GM12878 (cell line): Measurements from ENCODE around the gene GTF2F2. TPM values are rescaled to one million over a fixed set of nuclear protein-coding genes. Genes with fewer than 3 reads are reported as not detected.

Experiments
- ATAC-seq: fragments of 200-7000 bp; cut with Tn5 transposase; 3 replicates; pipeline ENCODE4 v1.9.1; 2020; ENCODE audit warnings: mild to moderate bottlenecking, moderate library complexity
- BruUV-seq: library from RNA; stranded (reverse); fragments of 400-500 nt; replicated peaks from 2 replicates; lab custom pipeline; 2021; lab: Mats Ljungman, UMichigan
- CTCF ChIA-PET: fragments of 300-600 bp; sonication (Branson Sonifier 250); formaldehyde crosslinking; extraction: SDS; loops from one replicate; lab custom pipeline; 2021; ENCODE audit warnings: inconsistent platforms; lab: Yijun Ruan, JAX
- POLR2A ChIA-PET: fragments of 350-600 bp; formaldehyde crosslinking; extraction: SDS; loops from one replicate; lab custom pipeline; 2021; ENCODE audit warnings: inconsistent platforms; lab: Charles Lee
- RAD21 ChIA-PET: fragments of 300-600 bp; sonication (Branson Sonifier 250); formaldehyde crosslinking; loops from one replicate; lab custom pipeline; 2023; ENCODE audit warnings: antibody characterized with exemption; ENCODE audit not compliant: unreplicated experiment; lab: Charles Lee
- SMC1A ChIA-PET: fragments of 300-600 bp; sonication (Branson Sonifier 250); formaldehyde crosslinking; loops from one replicate; lab custom pipeline; 2023; ENCODE audit not compliant: unreplicated experiment, uncharacterized antibody; lab: Charles Lee
- DNase-seq: peaks from one replicate; pipeline ENCODE4 v3.0.0-alpha.2; 2011; ENCODE audit warnings: low read depth, low spot score
- FAIRE-seq: peaks from 3 replicates; lab custom pipeline; 2011; peaks lifted over from hg19 to GRCh38; lab: Jason Lieb, UNC
- H2AFZ ChIP-seq: 2 replicates; pipeline ENCODE4 v1.6.0; 2011; ENCODE audit warnings: low read depth, low read length, control low read depth; ENCODE audit not compliant: control insufficient read depth
- H3K27ac ChIP-seq: 2 replicates; pipeline ENCODE4 v1.5.1; 2011; ENCODE audit warnings: control low read depth; ENCODE audit not compliant: control insufficient read depth, insufficient read depth
- H3K27me3 ChIP-seq, 2 experiments: replicated peaks in 1 of 2; 2 replicates each; pipeline versions ENCODE4 v1.6.0 to v1.6.1; 2011; ENCODE audit warnings: low read length in 1 of 2; ENCODE audit not compliant: control insufficient read depth in 2 of 2, insufficient read depth in 2 of 2
- H3K36me3 ChIP-seq, 2 experiments: 2 replicates each; pipeline ENCODE4 v1.5.1; 2011; ENCODE audit warnings: low read length in 1 of 2; ENCODE audit not compliant: control insufficient read depth in 2 of 2, insufficient read depth in 2 of 2
- H3K4me1 ChIP-seq: 2 replicates; pipeline ENCODE4 v1.6.1; 2011; ENCODE audit warnings: mild to moderate bottlenecking, low read length, moderate library complexity, mixed read lengths; ENCODE audit not compliant: control insufficient read depth, insufficient read depth
- H3K4me2 ChIP-seq: 2 replicates; pipeline ENCODE4 v1.6.0; 2011; ENCODE audit warnings: control low read depth; ENCODE audit not compliant: control insufficient read depth, insufficient read depth
- H3K4me3 ChIP-seq: fragments of 200-600 bp; sonication (generic); 2 replicates; pipeline ENCODE4 v1.5.1; 2016
- H3K79me2 ChIP-seq: 2 replicates; pipeline ENCODE4 v1.6.0; 2011; ENCODE audit warnings: low read length; ENCODE audit not compliant: control insufficient read depth, insufficient read depth
- H3K9ac ChIP-seq: 2 replicates; pipeline ENCODE4 v1.8.0; 2011; ENCODE audit warnings: low read length, control low read depth, mixed read lengths; ENCODE audit not compliant: control insufficient read depth, insufficient read depth
- H3K9me3 ChIP-seq: replicated peaks from 3 replicates; pipeline ENCODE4 v1.5.1; 2011; ENCODE audit warnings: mild to moderate bottlenecking, low read length; ENCODE audit not compliant: control insufficient read depth, insufficient read depth
- H4K20me1 ChIP-seq: 2 replicates; pipeline ENCODE4 v1.6.0; 2011; ENCODE audit not compliant: control insufficient read depth, insufficient read depth
- BMI1 ChIP-seq: fragments of 450-650 bp; IDR thresholded peaks from 2 replicates; pipeline ENCODE4 v1.6.1; 2016; ENCODE audit warnings: mild to moderate bottlenecking, moderate library complexity, borderline replicate concordance
- CUX1 ChIP-seq: IDR thresholded peaks from 2 replicates; pipeline ENCODE4 v1.6.1; 2012; ENCODE audit warnings: improper control_type of control experiment, low read depth, low read length; ENCODE audit not compliant: insufficient replicate concordance
- EED ChIP-seq: sonication (generic); IDR thresholded peaks from 2 replicates; pipeline ENCODE4 v1.6.1; 2016; ENCODE audit warnings: antibody characterized with exemption, low read depth
- EP300 ChIP-seq, 2 experiments: fragments of 150-350 bp in 1 of 2; IDR thresholded peaks; 2 replicates each; pipeline ENCODE4 v1.6.1; 2011 to 2012; ENCODE audit warnings: low read depth in 2 of 2, low read length in 2 of 2, borderline replicate concordance in 1 of 2, improper control_type of control experiment in 1 of 2, inconsistent platforms in 1 of 2; ENCODE audit not compliant: control insufficient read depth in 1 of 2
- HCFC1 ChIP-seq: fragments of 150-350 bp; IDR thresholded peaks from 2 replicates; pipeline ENCODE4 v1.6.1; 2014; ENCODE audit warnings: low read length
- MYC ChIP-seq: IDR thresholded peaks from 2 replicates; pipeline ENCODE4 v1.6.1; 2011; ENCODE audit warnings: mild to moderate bottlenecking, low read length, moderate library complexity, inconsistent platforms; ENCODE audit not compliant: insufficient read depth, insufficient replicate concordance, insufficient read length, severe bottlenecking
- PAX8 ChIP-seq: fragments of 450-650 bp; IDR thresholded peaks from 2 replicates; pipeline ENCODE4 v1.6.1; 2017; ENCODE audit warnings: mild to moderate bottlenecking, moderate library complexity
- RB1 ChIP-seq: fragments of 450-650 bp; formaldehyde crosslinking; IDR thresholded peaks from 2 replicates; pipeline ENCODE4 v1.6.1; 2017; ENCODE audit warnings: mild to moderate bottlenecking, borderline replicate concordance
- RBBP5 ChIP-seq: fragments of 200-600 bp; sonication (generic); conservative IDR thresholded peaks from 2 replicates; pipeline ENCODE4 v1.6.1; 2016
- SKIL ChIP-seq: fragments of 450-650 bp; IDR thresholded peaks from 2 replicates; pipeline ENCODE4 v1.6.1; 2017; ENCODE audit warnings: mild to moderate bottlenecking, low read depth, inconsistent platforms; ENCODE audit not compliant: poor library complexity, severe bottlenecking
- SREBF2 ChIP-seq: IDR thresholded peaks from 2 replicates; pipeline ENCODE4 v1.6.1; 2012; ENCODE audit warnings: mild to moderate bottlenecking, low read length
- STAT1 ChIP-seq: fragments of 450-650 bp; conservative IDR thresholded peaks from 2 replicates; pipeline ENCODE4 v1.6.1; 2014; ENCODE audit warnings: antibody characterized with exemption, mild to moderate bottlenecking
- WGBS: methylation state at CpG from one replicate; pipeline ENCODE4 v1.1.6; 2016; ENCODE audit warnings: low lambda C conversion rate; ENCODE audit not compliant: insufficient replicate concordance, insufficient coverage; ENCODE audit errors: missing lambda C conversion rate; 5-methylcytosine and 5-hydroxymethylcytosine counted together
- in situ Hi-C: fragments of 300-500 bp; cut with MboI; formaldehyde crosslinking; loops from 9 replicates; pipeline ENCODE4 v1.14.3; 2018; ENCODE audit warnings: mixed read lengths
- intact Hi-C: fragments of 100-400 bp; cut with micrococcal nuclease; formaldehyde crosslinking; loops from one replicate; pipeline ENCODE4 v1.14.2; 2022; ENCODE audit not compliant: unreplicated experiment
- polyA plus RNA-seq, 11 experiments: library from polyadenylated mRNA; depleted of rRNA in 4 of 11; unstranded in 6 of 11; stranded (reverse) in 5 of 11; fragments of >200 nt; fragmentation: Nextera tagmentation in 4 of 11; fragmentation: Illumina TruSeq in 1 of 11; extraction: Ambion mirVana in 4 of 11; extraction: Trizol in 1 of 11; gene quantifications; 1 replicate in 1 of 11; 2 replicates in 10 of 11; pipeline versions ENCODE4 v1.2.1 to v1.2.3, GENCODE V29; 2011 to 2016; ENCODE audit warnings: inconsistent platforms in 2 of 11, missing spikeins in 2 of 11, low read depth in 1 of 11
- total RNA-seq, 4 experiments: library from RNA; depleted of rRNA in 3 of 4; stranded (reverse); fragments of >200 nt in 3 of 4; fragmentation: Illumina TruSeq in 1 of 4; extraction: Trizol in 1 of 4; gene quantifications; 2 replicates each; pipeline versions ENCODE4 v1.2.1 to v1.2.3, GENCODE V29; 2013 to 2021

GTF2F2 gene
- total and polyA plus RNA-seq, 10 of the 15 experiments (the other 5 are each of a cell fraction or from before 2014, with no cell fraction given) = 14.5 to 30.8 (median 22.6) TPM

GRCh38 chr13:45198924-45199323 is 78.6 kb downstream of the GTF2F2 start (continued):
- no peak for TF ChIP-seq CUX1
- no peak for TF ChIP-seq HCFC1
- TF ChIP-seq MYC = no peak
- no peak for TF ChIP-seq EP300 (IDR thresholded peaks at IDR 0.05; ENCODE audit: borderline replicate concordance in 1 of 2, control insufficient read depth in 1 of 2, low read depth in 2 of 2, low read length in 2 of 2)
- TF ChIP-seq RBBP5 = no peak

DNA sequence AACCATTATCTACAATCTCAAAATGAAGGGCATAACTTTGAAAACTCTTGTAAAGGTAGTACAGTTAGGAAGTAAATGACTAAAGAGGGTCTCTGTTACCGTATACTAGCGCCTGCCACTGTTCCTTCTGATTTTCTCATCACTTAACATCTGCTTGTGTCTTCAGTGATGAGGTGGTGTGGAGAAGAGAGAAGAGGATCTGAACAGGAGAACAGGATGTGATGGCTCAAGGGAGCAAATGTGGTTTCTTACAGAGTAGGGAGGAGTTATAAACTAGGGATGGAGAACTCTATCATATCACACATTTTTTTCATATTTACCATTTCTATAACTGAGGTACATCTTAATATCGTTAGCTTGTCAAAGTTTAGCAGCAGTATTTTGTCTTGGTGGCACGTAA is 79.4 kb downstream of the GTF2F2 start:
- no peaks in the 10 kb centered on the region for H3K27me3 ChIP-seq
- ChIA-PET SMC1A (interaction anchor here (0.9 to 2.2 kb wide), 4 partner anchors 9 to 19 kb away, joined by 3 to 6 read pairs (median 4); no protein-coding TSS in a partner anchor), POLR2A (no interaction called here), RAD21 (no interaction called here), CTCF (interaction anchor here (0.6 to 1.4 kb wide), 3 partner anchors 9 to 26 kb away, joined by 3 to 4 read pairs (median 3); no protein-coding TSS in a partner anchor)
- H3K9me3 ChIP-seq = no peaks in the 10 kb centered on the region
- intact Hi-C loops = no loop called here
- no peak for DNase-seq
- H3K27ac ChIP-seq = no peak overlapping the region
- H3K36me3 ChIP-seq = no peaks in the 10 kb centered on the region
- WGBS = 95% methylated on average over 4 of the region's 4 CpGs
- no peaks in the 10 kb centered on the region for H4K20me1 ChIP-seq
- no TSS peak for BruUV-seq
- H2AFZ ChIP-seq = no peak overlapping the region
- ATAC-seq = no peak
- H3K4me1 ChIP-seq = peaks cover 5% of the 10 kb centered on the region; the same call in 1 of the 2 replicates
- no peak for FAIRE-seq
- no peaks in the 10 kb centered on the region; the same call in 1 of the 2 replicates for H3K79me2 ChIP-seq
- in situ Hi-C loops = no loop called here
- no peak overlapping the region for H3K9ac ChIP-seq
- no peak overlapping the region for H3K4me3 ChIP-seq
- H3K4me2 ChIP-seq = no peak overlapping the region
- TF ChIP-seq SKIL (no peak), STAT1 (no peak), MYC (no peak), PAX8 (no peak), BMI1 (no peak), SREBF2 (no peak), RB1 (no peak), EED (no peak)
